Fibroblast of villous mesenchyme (primary cell): ENCODE results near the gene GAREM2. TPM values are rescaled to one million over a fixed set of nuclear protein-coding genes. Genes with fewer than 3 reads are reported as not detected.
A peak's percentile ranks its signal among the peaks of the same experiment; 100 is the strongest.

Source experiments
- DNase-seq: peaks from one replicate; pipeline ENCODE4 v3.0.0-alpha.2; 2010; ENCODE audit warnings: low read depth
- H3K4me3 ChIP-seq: 2 replicates; pipeline ENCODE4 v1.5.1; 2011; ENCODE audit warnings: low read depth, mild to moderate bottlenecking, low read length
- CTCF ChIP-seq: IDR thresholded peaks from 2 replicates; pipeline ENCODE4 v1.5.1; 2012; ENCODE audit warnings: low read depth, mild to moderate bottlenecking, low read length; ENCODE audit not compliant: insufficient read depth
- total RNA-seq: library from RNA; depleted of rRNA; stranded (reverse); fragments of >200 nt; gene quantifications from 2 replicates; pipeline ENCODE4 v1.2.3, GENCODE V29; 2012

GAREM2 gene
- total RNA-seq, 1 donor, result 2.2 TPM

GRCh38 chr2:26139269-26140183 is 33.4 kb upstream of the GAREM2 start:
- no peak for DNase-seq
- no peak for TF ChIP-seq CTCF
- H3K4me3 ChIP-seq, result no peak overlapping the region

- no peak for TF ChIP-seq CTCF
- H3K4me3 ChIP-seq, result no peak overlapping the region
These were observed 31.6 kb upstream of the GAREM2 start for GRCh38 chr2:26141145-26141769.

DNA sequence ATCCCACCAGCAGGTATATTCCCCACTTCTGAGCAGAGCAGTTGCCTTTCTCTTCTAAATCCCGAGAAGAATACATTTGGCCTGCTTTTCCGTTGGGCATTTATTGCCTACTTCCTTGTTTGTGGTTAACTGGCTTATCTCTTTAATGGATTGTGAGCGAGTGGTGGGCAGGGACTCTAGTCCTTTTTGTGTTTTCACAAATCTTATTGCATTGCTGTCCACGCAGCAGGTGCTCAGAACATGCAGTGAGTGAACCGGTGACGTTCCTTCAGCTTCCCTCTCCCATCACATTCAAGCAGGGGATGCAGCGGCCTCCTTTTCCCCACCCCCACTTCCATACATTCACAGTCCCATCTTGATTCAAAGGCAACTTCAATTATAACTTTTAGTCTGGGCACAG is 28.9 kb upstream of the GAREM2 start:
- no peak for TF ChIP-seq CTCF
- DNase-seq, result peak; percentile 20
- H3K4me3 ChIP-seq, result no peak overlapping the region

More at GRCh38 chr2:26141145-26141769, 31.6 kb upstream of the GAREM2 start:
- DNase-seq, result no peak

DNA sequence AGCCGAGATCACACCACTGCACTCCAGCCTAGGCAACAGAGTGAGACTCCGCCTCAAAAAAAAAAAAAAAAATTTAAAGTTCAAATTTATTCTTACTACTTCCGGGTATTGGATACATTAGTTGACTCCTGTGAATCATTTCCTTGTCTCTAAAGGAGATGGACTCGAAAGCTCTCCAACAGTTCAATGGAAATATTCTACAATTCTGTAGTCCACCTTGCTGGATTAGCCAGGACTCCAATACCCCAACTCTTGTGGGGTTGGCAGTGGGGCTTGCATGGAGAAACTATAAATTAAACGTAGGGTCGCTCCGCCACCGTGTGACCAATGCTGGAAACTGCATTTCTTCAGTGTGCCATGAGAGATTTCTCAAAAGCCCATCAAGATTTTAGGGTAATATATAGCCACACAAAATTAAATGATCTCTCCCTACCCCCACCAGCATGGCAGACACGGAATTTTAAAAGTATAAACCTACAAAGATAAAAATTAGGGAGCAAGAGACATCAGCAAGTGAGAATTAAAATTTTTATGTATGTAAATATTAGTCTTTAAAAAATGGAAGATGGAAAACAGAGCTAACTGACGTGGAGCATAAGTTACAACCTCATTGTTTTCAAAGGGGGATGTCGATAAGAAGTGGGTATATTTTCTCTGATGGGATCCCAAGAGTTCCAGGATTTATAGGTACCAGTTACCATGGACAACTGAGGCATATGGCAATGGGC is 27.8 kb upstream of the GAREM2 start:
- TF ChIP-seq CTCF, result peak; percentile 80
- peak; percentile 67 for DNase-seq
- no peak overlapping the region for H3K4me3 ChIP-seq

DNA sequence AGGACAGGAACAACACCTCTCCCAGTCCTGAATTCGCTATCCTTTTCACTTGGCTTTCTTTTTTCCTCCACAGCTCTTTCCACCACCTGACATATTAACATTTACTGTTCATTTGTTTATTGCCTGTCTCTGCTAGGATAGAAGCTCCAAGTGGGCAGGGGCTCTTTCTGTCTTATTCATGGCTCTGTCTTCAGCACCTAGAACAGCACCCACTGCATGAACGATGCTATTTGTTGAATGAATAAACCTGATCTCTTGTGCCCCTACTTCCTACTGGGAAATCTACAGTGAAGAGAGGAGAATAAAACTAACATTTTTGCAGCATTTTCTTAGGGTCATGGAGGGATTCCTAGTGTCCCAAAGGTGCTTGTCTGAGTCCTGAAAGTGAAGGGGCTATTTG is 24.4 kb upstream of the GAREM2 start:
- no peak for DNase-seq

DNA sequence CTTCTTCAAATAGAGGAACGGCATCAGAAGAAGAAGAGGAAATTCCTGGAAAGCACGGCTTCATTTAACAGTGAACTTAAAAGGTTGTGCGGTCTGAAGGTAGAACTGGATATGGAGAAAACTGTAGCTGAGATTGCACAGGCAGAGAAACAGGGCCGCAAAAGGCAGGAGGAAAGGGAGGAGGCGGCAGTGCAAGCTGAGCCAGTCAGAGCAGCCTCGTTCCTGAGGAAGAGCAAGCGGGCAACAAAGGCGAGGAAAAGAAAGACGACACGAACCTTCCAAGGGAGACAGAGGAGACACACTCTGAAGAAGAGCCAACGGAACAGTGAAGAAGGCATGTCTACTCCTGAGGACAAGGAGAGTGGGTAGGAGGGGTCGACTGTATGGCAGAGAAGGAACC is 22.6 kb upstream of the GAREM2 start:
- no peak overlapping the region for H3K4me3 ChIP-seq
- TF ChIP-seq CTCF, result no peak
- DNase-seq, result no peak

More for the DNA sequence above, 24.4 kb upstream of the GAREM2 start:
- no peak overlapping the region for H3K4me3 ChIP-seq
- no peak for TF ChIP-seq CTCF
